PFSK-1 (cell line): Measurements from ENCODE around the gene SLC35E1.

ENCODE experiments used
- POLR2AphosphoS5 ChIP-seq: IDR thresholded peaks from 2 replicates; pipeline ENCODE4 v1.6.1; 2012; ENCODE audit warnings: low read depth, mild to moderate bottlenecking, control low read depth, low read length, moderate library complexity
- SIN3A ChIP-seq: IDR thresholded peaks from 2 replicates; pipeline ENCODE4 v1.6.1; 2012; ENCODE audit warnings: mild to moderate bottlenecking, low read length, moderate library complexity, borderline replicate concordance; ENCODE audit not compliant: insufficient read depth
- TAF1 ChIP-seq: IDR thresholded peaks from 2 replicates; pipeline ENCODE4 v1.6.1; 2012; ENCODE audit warnings: low read length, control low read depth, borderline replicate concordance; ENCODE audit not compliant: insufficient read depth
- TF ChIP-seq, protein P1 (sequence below), 2 experiments: IDR thresholded peaks; 2 replicates each; pipeline versions ENCODE4 v1.6.1 to v1.8.0; 2011 to 2012; ENCODE audit warnings: low read depth in 2 of 2, low read length in 2 of 2, control low read depth in 1 of 2, inconsistent platforms in 1 of 2, mild to moderate bottlenecking in 1 of 2, moderate library complexity in 1 of 2; ENCODE audit not compliant: insufficient read depth in 1 of 2

DNA sequence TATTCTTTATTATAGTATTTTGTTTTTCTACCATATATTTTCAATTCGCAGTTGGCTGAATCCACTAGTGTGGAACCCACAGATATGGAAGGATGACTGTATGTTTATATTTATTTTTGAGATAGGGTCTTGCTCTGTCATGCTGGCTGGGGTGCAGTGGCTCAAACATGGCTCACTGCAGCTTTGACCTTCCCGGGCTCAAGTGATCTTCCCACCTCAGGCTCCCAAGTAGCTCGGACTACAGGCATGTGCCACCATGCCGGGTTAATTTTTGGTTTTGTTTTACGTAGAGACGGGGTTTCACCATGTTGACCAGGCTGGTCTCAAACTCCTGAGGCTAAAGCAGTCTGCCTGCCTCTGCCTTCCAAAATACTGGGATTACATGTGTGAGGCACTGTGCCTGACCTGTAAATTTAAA lies 9.6 kb downstream of the SLC35E1 start:
- TF ChIP-seq POLR2AphosphoS5: no peak
- no peak for TF ChIP-seq SIN3A
- TF ChIP-seq TAF1: no peak
- TF ChIP-seq, protein P1, sequence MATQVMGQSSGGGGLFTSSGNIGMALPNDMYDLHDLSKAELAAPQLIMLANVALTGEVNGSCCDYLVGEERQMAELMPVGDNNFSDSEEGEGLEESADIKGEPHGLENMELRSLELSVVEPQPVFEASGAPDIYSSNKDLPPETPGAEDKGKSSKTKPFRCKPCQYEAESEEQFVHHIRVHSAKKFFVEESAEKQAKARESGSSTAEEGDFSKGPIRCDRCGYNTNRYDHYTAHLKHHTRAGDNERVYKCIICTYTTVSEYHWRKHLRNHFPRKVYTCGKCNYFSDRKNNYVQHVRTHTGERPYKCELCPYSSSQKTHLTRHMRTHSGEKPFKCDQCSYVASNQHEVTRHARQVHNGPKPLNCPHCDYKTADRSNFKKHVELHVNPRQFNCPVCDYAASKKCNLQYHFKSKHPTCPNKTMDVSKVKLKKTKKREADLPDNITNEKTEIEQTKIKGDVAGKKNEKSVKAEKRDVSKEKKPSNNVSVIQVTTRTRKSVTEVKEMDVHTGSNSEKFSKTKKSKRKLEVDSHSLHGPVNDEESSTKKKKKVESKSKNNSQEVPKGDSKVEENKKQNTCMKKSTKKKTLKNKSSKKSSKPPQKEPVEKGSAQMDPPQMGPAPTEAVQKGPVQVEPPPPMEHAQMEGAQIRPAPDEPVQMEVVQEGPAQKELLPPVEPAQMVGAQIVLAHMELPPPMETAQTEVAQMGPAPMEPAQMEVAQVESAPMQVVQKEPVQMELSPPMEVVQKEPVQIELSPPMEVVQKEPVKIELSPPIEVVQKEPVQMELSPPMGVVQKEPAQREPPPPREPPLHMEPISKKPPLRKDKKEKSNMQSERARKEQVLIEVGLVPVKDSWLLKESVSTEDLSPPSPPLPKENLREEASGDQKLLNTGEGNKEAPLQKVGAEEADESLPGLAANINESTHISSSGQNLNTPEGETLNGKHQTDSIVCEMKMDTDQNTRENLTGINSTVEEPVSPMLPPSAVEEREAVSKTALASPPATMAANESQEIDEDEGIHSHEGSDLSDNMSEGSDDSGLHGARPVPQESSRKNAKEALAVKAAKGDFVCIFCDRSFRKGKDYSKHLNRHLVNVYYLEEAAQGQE (IDR thresholded peaks at IDR 0.05; ENCODE audit: insufficient read depth in 1 of 2, low read depth in 2 of 2, low read length in 2 of 2): no peak
